Panc1 (cell line): ENCODE results near the gene CLSTN2.

ENCODE experiments used
- CTCF ChIP-seq: fragments of 450-650 bp; IDR thresholded peaks from 2 replicates; pipeline ENCODE4 v1.5.1; 2017; ENCODE audit warnings: mild to moderate bottlenecking
- SIN3A ChIP-seq: IDR thresholded peaks from 2 replicates; pipeline ENCODE4 v1.6.1; 2012; ENCODE audit warnings: low read depth, mild to moderate bottlenecking, low read length, moderate library complexity, borderline replicate concordance; ENCODE audit not compliant: insufficient read depth

GRCh38 chr3:140384028-140384771 lies 449.2 kb downstream of the CLSTN2 start:
- TF ChIP-seq CTCF (no peak), SIN3A (no peak)
